ENCODE data around the gene WDR20.

The WDR20 gene

DNA sequence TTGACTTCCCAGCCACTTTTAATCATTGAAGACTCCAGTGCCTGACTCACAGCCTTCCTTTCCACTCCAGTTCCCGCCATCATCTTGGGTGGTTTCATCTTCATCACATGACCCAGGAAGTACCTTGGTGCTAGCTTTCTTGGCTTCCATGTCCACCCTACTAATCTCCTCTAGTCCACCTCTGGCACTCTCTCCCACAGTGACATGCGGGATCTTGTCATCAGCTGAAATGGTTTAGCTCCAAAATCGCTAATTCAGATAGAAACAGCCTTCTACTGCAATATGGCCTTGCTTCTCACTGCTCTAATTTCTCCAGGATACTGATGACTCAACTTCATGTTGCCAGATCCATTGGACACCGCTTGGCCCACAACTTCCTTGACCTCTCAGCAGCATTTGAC, 24.5 kb downstream of the WDR20 start:
- Histone ChIP-seq H4K20me1 (ENCODE audit: low read depth, low read length) (no peaks in the 10 kb centered on the region), H3K4me3 (ENCODE audit: insufficient read depth, low read length, poor library complexity, severe bottlenecking) (no peak overlapping the region), H3K36me3 (ENCODE audit: low read length) (no peaks in the 10 kb centered on the region), H3K27ac (ENCODE audit: low read depth, low read length) (no peak overlapping the region), H3K4me2 (ENCODE audit: low read depth, low read length, poor library complexity, severe bottlenecking) (no peak overlapping the region), H3K79me2 (ENCODE audit: insufficient read depth, low read length) (peaks cover 82% of the 10 kb centered on the region), H3K9me3 (ENCODE audit: insufficient read depth, low read length) (no peaks in the 10 kb centered on the region), H3K27me3 (ENCODE audit: low read length) (no peaks in the 10 kb centered on the region), H3K9ac (ENCODE audit: low read length) (no peak overlapping the region), H2AFZ (ENCODE audit: low read depth, low read length, severe bottlenecking) (no peak overlapping the region), H3F3A (ENCODE audit: insufficient read depth) (no peaks in the 10 kb centered on the region), H3K9me2 (replicated peaks; ENCODE audit: insufficient read depth, low read length) (no peaks in the 10 kb centered on the region)
- TF ChIP-seq EZH2phosphoT487 (conservative IDR thresholded peaks at IDR 0.05; ENCODE audit: low read length): no peak
- TF ChIP-seq, protein P1, sequence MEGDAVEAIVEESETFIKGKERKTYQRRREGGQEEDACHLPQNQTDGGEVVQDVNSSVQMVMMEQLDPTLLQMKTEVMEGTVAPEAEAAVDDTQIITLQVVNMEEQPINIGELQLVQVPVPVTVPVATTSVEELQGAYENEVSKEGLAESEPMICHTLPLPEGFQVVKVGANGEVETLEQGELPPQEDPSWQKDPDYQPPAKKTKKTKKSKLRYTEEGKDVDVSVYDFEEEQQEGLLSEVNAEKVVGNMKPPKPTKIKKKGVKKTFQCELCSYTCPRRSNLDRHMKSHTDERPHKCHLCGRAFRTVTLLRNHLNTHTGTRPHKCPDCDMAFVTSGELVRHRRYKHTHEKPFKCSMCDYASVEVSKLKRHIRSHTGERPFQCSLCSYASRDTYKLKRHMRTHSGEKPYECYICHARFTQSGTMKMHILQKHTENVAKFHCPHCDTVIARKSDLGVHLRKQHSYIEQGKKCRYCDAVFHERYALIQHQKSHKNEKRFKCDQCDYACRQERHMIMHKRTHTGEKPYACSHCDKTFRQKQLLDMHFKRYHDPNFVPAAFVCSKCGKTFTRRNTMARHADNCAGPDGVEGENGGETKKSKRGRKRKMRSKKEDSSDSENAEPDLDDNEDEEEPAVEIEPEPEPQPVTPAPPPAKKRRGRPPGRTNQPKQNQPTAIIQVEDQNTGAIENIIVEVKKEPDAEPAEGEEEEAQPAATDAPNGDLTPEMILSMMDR (IDR thresholded peaks at IDR 0.05; ENCODE audit: insufficient read depth, low read length, poor library complexity, severe bottlenecking): no peak

DNA sequence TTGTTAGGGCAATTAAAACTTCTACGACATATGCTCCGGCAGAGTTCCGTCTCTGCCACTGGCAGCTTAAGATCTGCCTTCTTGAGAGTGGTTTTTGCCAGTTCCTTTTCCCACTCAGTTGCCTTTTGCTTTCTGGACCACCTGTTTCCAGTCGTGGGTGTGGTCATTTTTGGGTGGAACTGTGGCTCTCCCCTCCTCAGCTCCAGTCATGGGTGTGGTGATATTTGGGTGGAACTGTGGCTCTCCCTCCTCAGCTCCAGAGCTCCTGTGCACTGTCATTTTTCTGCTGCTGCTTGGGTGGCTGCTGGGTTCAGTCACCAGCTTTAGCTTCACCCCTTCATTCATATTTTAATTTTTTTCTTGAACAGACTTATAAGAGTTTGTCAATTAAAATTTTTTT, 25.3 kb downstream of the WDR20 start:
- no peak for TF ChIP-seq EZH2phosphoT487 (conservative IDR thresholded peaks at IDR 0.05; ENCODE audit: low read length)
- TF ChIP-seq, protein P1 (IDR thresholded peaks at IDR 0.05; ENCODE audit: insufficient read depth, low read length, poor library complexity, severe bottlenecking): no peak
- no peaks in the 10 kb centered on the region for H3K27me3 ChIP-seq (ENCODE audit: low read length)
- H2AFZ ChIP-seq (ENCODE audit: low read depth, low read length, severe bottlenecking): no peak overlapping the region
- no peak overlapping the region for H3K4me3 ChIP-seq (ENCODE audit: insufficient read depth, low read length, poor library complexity, severe bottlenecking)
- no peaks in the 10 kb centered on the region for H3K9me2 ChIP-seq (replicated peaks; ENCODE audit: insufficient read depth, low read length)
- H3K9ac ChIP-seq (ENCODE audit: low read length): no peak overlapping the region
- no peak overlapping the region for H3K27ac ChIP-seq (ENCODE audit: low read depth, low read length)
- no peaks in the 10 kb centered on the region for H3K36me3 ChIP-seq (ENCODE audit: low read length)
- H3K79me2 ChIP-seq (ENCODE audit: insufficient read depth, low read length): peaks cover 82% of the 10 kb centered on the region
- H3F3A ChIP-seq (ENCODE audit: insufficient read depth): no peaks in the 10 kb centered on the region
- H4K20me1 ChIP-seq (ENCODE audit: low read depth, low read length): no peaks in the 10 kb centered on the region
- no peaks in the 10 kb centered on the region for H3K9me3 ChIP-seq (ENCODE audit: insufficient read depth, low read length)
- H3K4me2 ChIP-seq (ENCODE audit: low read depth, low read length, poor library complexity, severe bottlenecking): no peak overlapping the region

DNA sequence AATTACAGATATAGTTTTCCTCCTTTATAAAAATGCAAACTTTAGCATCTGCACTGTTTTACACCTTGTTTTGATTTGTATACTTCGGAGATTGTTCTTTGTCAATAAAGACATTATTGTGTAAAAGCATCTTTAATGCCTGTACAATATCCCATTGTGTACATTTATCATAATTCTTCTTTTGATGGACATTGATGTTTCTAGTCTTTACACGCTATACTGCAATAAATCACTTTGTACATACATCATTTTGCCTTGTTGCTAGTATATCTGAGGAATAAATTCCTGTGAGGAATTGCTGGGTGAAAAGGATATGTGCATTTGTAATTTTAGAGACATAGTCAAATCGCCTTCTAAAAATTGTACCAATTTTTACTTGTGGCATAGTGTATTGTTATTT, 30.4 kb downstream of the WDR20 start:
- Histone ChIP-seq H3K79me2 (ENCODE audit: insufficient read depth, low read length) (peaks cover 59% of the 10 kb centered on the region), H4K20me1 (ENCODE audit: low read depth, low read length) (no peaks in the 10 kb centered on the region)

More for the DNA sequence above, 30.4 kb downstream of the WDR20 start:
- Histone ChIP-seq H3K27ac (ENCODE audit: low read depth, low read length) (no peak overlapping the region), H3K9me3 (ENCODE audit: insufficient read depth, low read length) (no peaks in the 10 kb centered on the region), H2AFZ (ENCODE audit: low read depth, low read length, severe bottlenecking) (no peak overlapping the region), H3K4me3 (ENCODE audit: insufficient read depth, low read length, poor library complexity, severe bottlenecking) (no peak overlapping the region), H3K4me2 (ENCODE audit: low read depth, low read length, poor library complexity, severe bottlenecking) (no peak overlapping the region), H3F3A (ENCODE audit: insufficient read depth) (no peaks in the 10 kb centered on the region), H3K9ac (ENCODE audit: low read length) (no peak overlapping the region), H3K27me3 (ENCODE audit: low read length) (no peaks in the 10 kb centered on the region), H3K9me2 (replicated peaks; ENCODE audit: insufficient read depth, low read length) (no peaks in the 10 kb centered on the region), H3K36me3 (ENCODE audit: low read length) (no peaks in the 10 kb centered on the region)
- TF ChIP-seq EZH2phosphoT487 (conservative IDR thresholded peaks at IDR 0.05; ENCODE audit: low read length): no peak
- TF ChIP-seq, protein P1 (IDR thresholded peaks at IDR 0.05; ENCODE audit: insufficient read depth, low read length, poor library complexity, severe bottlenecking): no peak
